Ovary (tissue), 9 donors: Measurements from ENCODE around the gene GLYATL1. TPM values are rescaled to one million over a fixed set of nuclear protein-coding genes. Genes with fewer than 3 reads are reported as not detected.

Experiments
- DNase-seq, 5 donors: peaks; one replicate each; pipeline ENCODE4 v3.0.0-alpha.2; 2019 to 2020
- H3K27ac ChIP-seq, 2 donors: fragments of 200-600 bp; one replicate each; pipeline versions ENCODE4 v1.5.1 to v1.8.0; 2019 to 2022
- H3K27me3 ChIP-seq: fragments of 200-600 bp; one replicate; pipeline ENCODE4 v1.8.0; 2022
- H3K36me3 ChIP-seq: fragments of 200-600 bp; sonication (generic); one replicate; pipeline ENCODE4 v1.5.1; 2019
- H3K4me1 ChIP-seq: one replicate; pipeline ENCODE4 v1.8.1; 2013; ENCODE audit warnings: mild to moderate bottlenecking, moderate library complexity; ENCODE audit not compliant: insufficient read depth
- H3K4me3 ChIP-seq: fragments of 200-600 bp; sonication (generic); one replicate; pipeline ENCODE4 v1.5.1; 2017
- H3K9me3 ChIP-seq, 2 donors: fragments of 200-600 bp in 1 of 2; sonication (generic) in 1 of 2; one replicate each; pipeline versions ENCODE4 v1.5.1 to v1.8.1; 2013 to 2019; ENCODE audit warnings: mild to moderate bottlenecking in 1 of 2, moderate library complexity in 1 of 2
- CTCF ChIP-seq, 3 donors: fragments of 450-650 bp in 2 of 3; fragments of 200-600 bp in 1 of 3; IDR thresholded peaks; one replicate each; pipeline versions ENCODE4 v1.5.1 to v1.8.0; 2016 to 2022; ENCODE audit warnings: antibody characterized with exemption in 3 of 3, mild to moderate bottlenecking in 1 of 3
- EP300 ChIP-seq: sonication (generic); formaldehyde crosslinking; IDR thresholded peaks from one replicate; pipeline ENCODE4 v1.6.1; 2017; ENCODE audit warnings: antibody characterized with exemption
- POLR2A ChIP-seq: fragments of 450-650 bp; IDR thresholded peaks from one replicate; pipeline ENCODE4 v1.6.1; 2017; ENCODE audit warnings: antibody characterized with exemption, mild to moderate bottlenecking, moderate library complexity
- WGBS, 3 donors: extraction: QIAGEN DNeasy Blood & Tissue Kit in 1 of 3; methylation state at CpG; one replicate each; pipeline versions ENCODE4 v1.1.5 to v1.1.7; 2013 to 2017; 5-methylcytosine and 5-hydroxymethylcytosine counted together
- intact Hi-C, 4 donors: fragments of 100-400 bp; cut with DNase I; formaldehyde crosslinking; loops; one replicate each; pipeline versions ENCODE4 v1.11.0 to v1.15.1; 2022 to 2023
- polyA plus RNA-seq, 2 donors: library from polyadenylated mRNA; stranded (reverse); fragments of 200-250 nt in 1 of 2; fragments of 350-450 nt in 1 of 2; fragmentation: Illumina TruSeq in 1 of 2; extraction: RNeasy Lipid Tissue Mini Kit (QIAGEN cat#74804) in 1 of 2; gene quantifications; one replicate each; pipeline ENCODE4 v1.2.3, GENCODE V29; 2013 to 2014
- total RNA-seq, 7 donors: library from RNA; depleted of rRNA in 2 of 7; stranded (reverse); fragments of >200 nt in 2 of 7; fragmentation: NEBNext Ultra II Directional in 3 of 7; extraction: Animal tissue kit (Norgen Biotek cat#: 25700) in 3 of 7; gene quantifications; one replicate each; pipeline versions ENCODE4 v1.1.0 to v1.2.4, GENCODE V29; 2016 to 2023
- donor health status: DM: no; HTN: no; CAD: no; lungs with moderate emphysema.
- donor health status: DM: no; HTN: no; CAD: no.
- donor health status: Bipolar disorder and iron deficiency.
- donor health status: DM: yes; HTN: yes; CAD: no.
- donor health status: DM: no; HTN: no; CAD: no.
- donor health status: DM: yes; HTN: yes; CAD: no.

The GLYATL1 gene
- total and polyA plus RNA-seq, 9 donors, result 0.02 to 1.5 (median 0.23) TPM; not detected in 6

GRCh38 chr11:58917159-58917783 lies 22.0 kb upstream of the GLYATL1 start:
- Histone ChIP-seq H3K4me1 (no peaks in the 10 kb centered on the region), H3K4me3 (no peak overlapping the region), H3K27ac (no peak overlapping the region), H3K36me3 (no peaks in the 10 kb centered on the region), H3K27me3 (no peaks in the 10 kb centered on the region), H3K9me3 (no peaks in the 10 kb centered on the region)
- WGBS, 3 donors, result 80 to 91% (median 81%) methylated on average over 3 of the region's 3 CpGs
- intact Hi-C loops, result no loop called here
- no peak for TF ChIP-seq POLR2A
- DNase-seq, result no peak

- H3K9me3 ChIP-seq, result no peaks in the 10 kb centered on the region
- no peak overlapping the region for H3K27ac ChIP-seq
- no peaks in the 10 kb centered on the region for H3K27me3 ChIP-seq
- DNase-seq, result no peak
- TF ChIP-seq EP300 (no peak), POLR2A (no peak), CTCF (IDR thresholded peaks at IDR 0.05) (no peak)
- WGBS, 3 donors, result 73 to 87% (median 85%) methylated on average over 6 of the region's 6 CpGs
- intact Hi-C loops, result no loop called here
- H3K4me1 ChIP-seq, result no peaks in the 10 kb centered on the region
- H3K4me3 ChIP-seq, result no peak overlapping the region
- no peaks in the 10 kb centered on the region for H3K36me3 ChIP-seq
These were observed 19.7 kb upstream of the GLYATL1 start for GRCh38 chr11:58919561-58919960.

- Histone ChIP-seq H3K9me3 (no peaks in the 10 kb centered on the region), H3K27ac (no peak overlapping the region), H3K4me3 (no peak overlapping the region), H3K4me1 (no peaks in the 10 kb centered on the region), H3K36me3 (no peaks in the 10 kb centered on the region), H3K27me3 (no peaks in the 10 kb centered on the region)
- no peak for DNase-seq
- intact Hi-C loops, result loop anchor here in 1 of 4 donors (10.0 kb wide), 1 partner anchor 775 kb away; no protein-coding TSS in a partner anchor
- 76 to 94% (median 90%) methylated on average over 2 of the region's 2 CpGs for whole genome bisulfite sequencing, 3 donors
- no peak for TF ChIP-seq CTCF (IDR thresholded peaks at IDR 0.05)
- no peak for TF ChIP-seq EP300
- TF ChIP-seq POLR2A, result no peak
These were observed 19.3 kb upstream of the GLYATL1 start for GRCh38 chr11:58919980-58920379.

- TF ChIP-seq EP300, result no peak
- TF ChIP-seq CTCF (IDR thresholded peaks at IDR 0.05), result no peak
- TF ChIP-seq POLR2A, result no peak
- no peak overlapping the region for H3K4me3 ChIP-seq
- intact Hi-C loops, result loop anchor here in 1 of 4 donors (10.0 kb wide), 1 partner anchor 773 kb away; no protein-coding TSS in a partner anchor
- H3K36me3 ChIP-seq, result no peaks in the 10 kb centered on the region
- no peak overlapping the region for H3K27ac ChIP-seq
- no peaks in the 10 kb centered on the region for H3K9me3 ChIP-seq
- WGBS, 3 donors, result 44 to 61% (median 56%) methylated on average over 5 of the region's 5 CpGs
- H3K4me1 ChIP-seq, result no peaks in the 10 kb centered on the region
- no peaks in the 10 kb centered on the region for H3K27me3 ChIP-seq
- DNase-seq, result no peak
These were observed 17.4 kb upstream of the GLYATL1 start for GRCh38 chr11:58921778-58922390.

- Histone ChIP-seq H3K36me3 (no peaks in the 10 kb centered on the region), H3K27ac (no peak overlapping the region), H3K27me3 (no peaks in the 10 kb centered on the region), H3K9me3 (no peaks in the 10 kb centered on the region), H3K4me3 (no peak overlapping the region), H3K4me1 (peaks cover 2% of the 10 kb centered on the region)
- TF ChIP-seq CTCF (IDR thresholded peaks at IDR 0.05) (no peak), POLR2A (no peak), EP300 (no peak)
- intact Hi-C loops, result loop anchor here in 1 of 4 donors (10.0 kb wide), 1 partner anchor 772 kb away; no protein-coding TSS in a partner anchor
- DNase-seq, result no peak
- WGBS, 3 donors, result 49 to 64% (median 55%) methylated on average over 5 of the region's 5 CpGs
These were observed 16.8 kb upstream of the GLYATL1 start for GRCh38 chr11:58922479-58922878.
